ENCODE measurements around the gene ARHGAP24. TPM values are rescaled to one million over a fixed set of nuclear protein-coding genes. Genes with fewer than 3 reads are reported as not detected.

Gene ARHGAP24
- not detected for total RNA-seq

DNA sequence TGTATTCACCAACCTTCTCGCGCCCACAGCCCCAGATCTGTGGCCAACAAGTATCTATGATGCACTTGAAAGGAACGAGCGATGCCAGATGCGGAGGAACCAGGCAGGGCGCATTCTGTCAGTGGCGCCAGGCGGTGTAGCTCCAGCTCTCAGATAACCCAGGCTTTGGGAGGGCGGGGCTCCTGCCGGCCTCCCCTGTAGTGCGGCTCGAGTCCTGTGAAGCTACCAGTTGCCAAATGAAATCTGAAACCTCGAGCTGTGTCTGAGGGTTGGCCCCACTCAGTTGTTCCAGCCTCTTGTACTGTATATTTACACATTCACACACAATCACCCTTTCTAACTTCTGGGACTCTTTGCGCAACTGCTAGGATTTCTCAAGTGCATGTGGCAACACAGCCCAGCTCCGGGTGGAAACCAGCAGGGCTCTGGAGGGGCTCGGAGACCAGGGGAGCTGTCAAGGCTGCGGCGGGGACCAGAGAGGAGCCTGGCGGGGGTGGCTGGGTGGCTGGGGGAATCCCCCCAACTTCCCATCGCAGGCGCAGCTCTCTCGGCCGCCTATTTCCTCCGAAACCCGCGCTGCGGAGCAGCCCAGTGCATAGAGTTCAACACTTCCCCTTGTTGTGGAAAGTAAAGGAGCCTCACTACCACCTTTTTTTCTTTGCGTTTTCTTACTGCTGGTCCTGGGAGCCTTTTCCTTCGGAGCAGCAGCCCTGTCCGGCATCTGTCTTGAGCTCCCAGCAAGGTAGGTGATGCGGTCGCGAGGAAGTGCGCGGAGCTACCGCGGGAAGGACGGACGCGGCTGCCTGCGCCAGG is at the start of gene ARHGAP24:
Gene ARHGAP24, plus strand, starts transcription at position 333 of the 813 bp plus-strand sequence.
- CTCF ChIA-PET = no interaction called here
- POLR2A ChIA-PET = no interaction called here
- Mint-ChIP-seq H3K4me3 (no peak within 1 kb of the TSS), H3K27ac (no peak within 1 kb of the TSS), H3K9me3 (no peaks in the 10 kb centered on the region), H3K36me3 (ENCODE audit: low read depth) (no peaks in the 10 kb centered on the region), H3K27me3 (peaks cover 14% of the 10 kb centered on the region), H3K4me1 (peaks cover 2% of the 10 kb centered on the region)
- no peak for DNase-seq

DNA sequence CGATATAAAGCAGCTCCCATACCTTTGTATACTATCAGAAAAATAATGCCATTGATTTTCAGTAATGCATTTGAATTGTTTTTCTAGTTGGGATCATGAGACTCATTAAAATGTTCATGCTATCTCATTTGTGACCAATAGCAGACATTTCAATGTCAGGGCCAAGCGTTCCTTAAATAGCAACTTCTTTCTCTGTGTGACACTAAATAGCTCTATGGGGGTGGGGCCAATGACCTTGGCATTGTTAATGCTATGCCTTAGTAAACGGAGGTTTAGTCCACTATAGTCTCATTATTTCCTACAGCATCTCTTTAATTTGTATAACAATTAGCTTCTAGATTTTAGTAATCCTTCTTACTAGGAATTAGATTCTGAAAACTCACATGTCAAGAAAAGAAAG is 48.6 kb upstream of the ARHGAP24 start:
- CTCF ChIA-PET = no interaction called here
- no peaks in the 10 kb centered on the region for H3K4me1 Mint-ChIP-seq

DNA sequence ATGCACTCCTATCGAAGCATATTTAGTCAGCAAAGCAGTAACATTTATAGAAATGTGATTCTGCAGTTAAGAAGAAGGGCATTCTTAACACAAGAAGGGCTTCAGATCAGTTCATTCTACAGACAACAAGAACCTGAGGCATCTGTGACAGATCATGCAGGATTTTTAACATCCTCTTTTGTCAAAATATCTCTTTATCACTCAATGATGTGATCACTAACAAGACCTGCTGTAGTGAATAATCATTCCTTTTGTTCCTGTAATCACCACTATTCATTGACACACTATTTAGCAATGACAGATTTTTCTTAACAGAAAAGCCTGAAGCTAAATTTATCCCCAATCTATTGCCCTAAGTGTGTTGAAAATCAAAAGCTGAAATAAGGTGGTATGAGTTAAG is 47.8 kb upstream of the ARHGAP24 start:
- POLR2A ChIA-PET = no interaction called here
- CTCF ChIA-PET = no interaction called here
- Mint-ChIP-seq H3K27ac (no peak overlapping the region), H3K9me3 (peaks cover 5% of the 10 kb centered on the region), H3K27me3 (no peaks in the 10 kb centered on the region), H3K36me3 (ENCODE audit: low read depth) (no peaks in the 10 kb centered on the region), H3K4me1 (no peaks in the 10 kb centered on the region), H3K4me3 (no peak overlapping the region)
- DNase-seq = no peak

More for the DNA sequence above, 48.6 kb upstream of the ARHGAP24 start:
- DNase-seq = no peak
- no peak overlapping the region for H3K27ac Mint-ChIP-seq
- no peaks in the 10 kb centered on the region for H3K27me3 Mint-ChIP-seq
- peaks cover 5% of the 10 kb centered on the region for H3K9me3 Mint-ChIP-seq
- POLR2A ChIA-PET = no interaction called here
- H3K36me3 Mint-ChIP-seq (ENCODE audit: low read depth) = no peaks in the 10 kb centered on the region
- H3K4me3 Mint-ChIP-seq = no peak overlapping the region

DNA sequence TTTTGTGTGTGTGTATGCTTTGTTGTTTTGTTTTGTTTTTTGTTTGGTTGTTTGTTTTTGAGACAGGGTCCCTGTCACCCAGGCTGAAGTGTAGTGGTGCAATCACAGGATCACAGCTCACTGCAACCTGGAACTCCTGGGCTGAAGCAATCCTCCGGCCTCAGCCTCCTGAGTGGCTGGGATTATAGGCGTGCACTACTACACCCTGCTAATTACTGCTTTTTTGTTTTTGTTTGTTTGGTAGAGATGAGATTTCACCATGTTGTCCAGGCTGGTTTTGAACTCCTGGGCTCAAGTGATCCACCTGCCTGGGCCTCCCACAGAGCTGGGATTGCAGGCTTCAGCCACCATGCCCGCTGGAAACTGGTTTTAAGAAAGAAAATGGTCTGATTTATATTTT is 44.7 kb upstream of the ARHGAP24 start:
- no peaks in the 10 kb centered on the region for H3K4me1 Mint-ChIP-seq
- DNase-seq = no peak
- H3K27me3 Mint-ChIP-seq = no peaks in the 10 kb centered on the region
- no peak overlapping the region for H3K4me3 Mint-ChIP-seq
- H3K36me3 Mint-ChIP-seq (ENCODE audit: low read depth) = no peaks in the 10 kb centered on the region
- no peak overlapping the region for H3K27ac Mint-ChIP-seq
- CTCF ChIA-PET = no interaction called here
- POLR2A ChIA-PET = no interaction called here
- peaks cover 5% of the 10 kb centered on the region for H3K9me3 Mint-ChIP-seq

DNA sequence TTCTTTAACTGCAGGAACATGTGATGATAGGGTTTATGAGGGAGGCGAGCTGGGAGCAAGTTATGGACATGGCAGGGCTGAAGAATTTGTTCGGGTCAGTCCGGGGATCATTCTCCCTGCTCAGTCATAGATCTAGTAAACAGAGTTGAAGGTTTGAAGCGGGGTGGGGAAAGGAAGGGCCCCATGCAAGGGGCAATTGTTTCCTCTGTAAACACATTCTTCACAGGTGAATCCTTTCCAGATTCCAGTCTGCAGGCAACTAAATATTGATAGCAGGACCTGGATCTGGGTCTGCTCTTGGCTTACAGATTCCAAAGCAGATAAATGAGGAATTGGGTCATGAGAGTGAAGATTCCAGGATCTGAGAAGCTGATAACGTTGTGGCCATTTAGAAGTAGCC is 44.3 kb upstream of the ARHGAP24 start:
- peaks cover 5% of the 10 kb centered on the region for H3K9me3 Mint-ChIP-seq
- CTCF ChIA-PET = no interaction called here
- POLR2A ChIA-PET = no interaction called here
- H3K36me3 Mint-ChIP-seq (ENCODE audit: low read depth) = no peaks in the 10 kb centered on the region
- H3K4me3 Mint-ChIP-seq = no peak overlapping the region
- no peaks in the 10 kb centered on the region for H3K4me1 Mint-ChIP-seq
- no peak overlapping the region for H3K27ac Mint-ChIP-seq
- no peaks in the 10 kb centered on the region for H3K27me3 Mint-ChIP-seq
- DNase-seq = no peak

DNA sequence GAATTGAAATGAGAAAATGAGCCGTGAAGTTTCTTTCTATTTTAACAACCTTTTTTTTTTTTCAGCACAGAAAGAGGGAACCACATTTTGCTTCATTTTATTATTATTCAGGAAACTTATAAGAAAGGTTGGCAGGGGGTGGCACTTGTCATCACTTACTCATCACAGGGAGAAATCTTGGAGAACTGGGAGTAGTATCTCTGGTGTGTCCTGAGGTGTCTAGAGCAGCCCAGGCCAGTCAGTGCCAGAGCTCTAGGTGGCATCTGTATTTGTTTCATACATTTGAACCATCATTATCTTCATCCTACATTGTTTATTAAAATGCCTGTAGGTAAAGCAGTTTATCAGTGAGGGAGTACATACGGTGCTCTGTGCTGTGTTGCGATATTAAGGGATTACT is 43.8 kb upstream of the ARHGAP24 start:
- Mint-ChIP-seq H3K4me1 (no peaks in the 10 kb centered on the region), H3K27ac (no peak overlapping the region), H3K9me3 (peaks cover 2% of the 10 kb centered on the region), H3K27me3 (no peaks in the 10 kb centered on the region), H3K4me3 (no peak overlapping the region), H3K36me3 (ENCODE audit: low read depth) (no peaks in the 10 kb centered on the region)
- CTCF ChIA-PET = no interaction called here
- no peak for DNase-seq
- POLR2A ChIA-PET = no interaction called here

DNA sequence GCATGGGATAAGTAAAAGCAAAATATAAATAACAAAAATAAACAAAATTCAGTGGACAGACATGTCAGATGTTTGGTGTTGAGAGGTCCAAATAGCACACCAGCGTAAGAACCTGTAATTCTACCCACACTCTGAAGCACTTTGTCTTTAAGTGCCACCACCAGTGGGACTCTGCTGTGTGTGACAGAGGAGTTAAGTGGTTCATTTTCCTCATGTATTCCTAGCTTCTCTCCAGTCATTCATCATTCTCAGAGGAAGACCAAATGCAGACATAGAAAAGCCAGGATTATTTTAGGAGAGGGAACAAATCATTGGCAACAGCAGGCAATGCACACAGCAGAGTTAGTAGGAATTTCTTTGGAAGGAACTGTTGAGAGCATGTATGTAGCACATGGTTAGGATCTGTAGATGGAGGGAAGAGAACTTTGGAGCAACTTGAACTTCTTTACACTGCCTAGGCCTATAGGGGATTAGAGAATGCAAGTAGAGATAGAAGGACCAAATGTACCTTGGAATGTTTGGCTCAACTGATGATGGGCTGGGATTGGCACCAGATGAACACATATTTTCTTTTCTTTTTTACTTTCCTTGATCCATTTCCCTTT is 43.0 kb upstream of the ARHGAP24 start:
- POLR2A ChIA-PET = no interaction called here
- DNase-seq = no peak
- Mint-ChIP-seq H3K4me1 (no peaks in the 10 kb centered on the region), H3K9me3 (peaks cover 2% of the 10 kb centered on the region), H3K27ac (no peak overlapping the region), H3K36me3 (ENCODE audit: low read depth) (no peaks in the 10 kb centered on the region), H3K27me3 (no peaks in the 10 kb centered on the region), H3K4me3 (no peak overlapping the region)
- CTCF ChIA-PET = no interaction called here

DNA sequence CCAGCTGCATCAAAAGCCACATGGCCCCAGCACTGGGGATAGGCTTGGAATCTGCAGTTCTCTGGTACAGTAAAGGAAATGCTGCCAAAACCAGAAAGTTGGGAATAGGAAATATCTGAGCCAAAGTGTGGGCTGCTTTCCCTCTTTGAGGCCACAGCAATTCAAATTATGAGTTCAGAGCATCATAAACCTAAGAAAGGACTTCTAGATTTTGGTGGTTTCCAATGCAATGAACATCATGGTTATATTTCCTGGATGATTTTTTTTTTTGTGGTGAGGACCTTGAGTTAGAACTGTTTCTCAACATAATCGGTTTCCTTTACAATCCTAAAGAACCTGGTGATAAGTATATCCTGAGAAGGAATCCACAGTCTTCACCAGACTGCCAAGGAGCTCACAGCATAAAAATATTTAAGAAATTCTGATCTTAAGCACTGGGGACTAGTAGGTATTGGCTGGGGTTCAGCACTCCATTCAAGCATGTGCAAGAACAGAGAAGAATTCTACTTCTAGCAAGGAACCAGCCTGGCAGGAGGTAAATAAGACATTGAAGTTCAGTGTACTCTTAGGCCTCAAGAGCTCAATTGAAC is 29.8 kb upstream of the ARHGAP24 start:
- Mint-ChIP-seq H3K27ac (no peak overlapping the region), H3K36me3 (ENCODE audit: low read depth) (no peaks in the 10 kb centered on the region), H3K27me3 (no peaks in the 10 kb centered on the region), H3K4me1 (no peaks in the 10 kb centered on the region), H3K4me3 (no peak overlapping the region), H3K9me3 (no peaks in the 10 kb centered on the region)
- ChIA-PET POLR2A (no interaction called here), CTCF (no interaction called here)
- DNase-seq = no peak

DNA sequence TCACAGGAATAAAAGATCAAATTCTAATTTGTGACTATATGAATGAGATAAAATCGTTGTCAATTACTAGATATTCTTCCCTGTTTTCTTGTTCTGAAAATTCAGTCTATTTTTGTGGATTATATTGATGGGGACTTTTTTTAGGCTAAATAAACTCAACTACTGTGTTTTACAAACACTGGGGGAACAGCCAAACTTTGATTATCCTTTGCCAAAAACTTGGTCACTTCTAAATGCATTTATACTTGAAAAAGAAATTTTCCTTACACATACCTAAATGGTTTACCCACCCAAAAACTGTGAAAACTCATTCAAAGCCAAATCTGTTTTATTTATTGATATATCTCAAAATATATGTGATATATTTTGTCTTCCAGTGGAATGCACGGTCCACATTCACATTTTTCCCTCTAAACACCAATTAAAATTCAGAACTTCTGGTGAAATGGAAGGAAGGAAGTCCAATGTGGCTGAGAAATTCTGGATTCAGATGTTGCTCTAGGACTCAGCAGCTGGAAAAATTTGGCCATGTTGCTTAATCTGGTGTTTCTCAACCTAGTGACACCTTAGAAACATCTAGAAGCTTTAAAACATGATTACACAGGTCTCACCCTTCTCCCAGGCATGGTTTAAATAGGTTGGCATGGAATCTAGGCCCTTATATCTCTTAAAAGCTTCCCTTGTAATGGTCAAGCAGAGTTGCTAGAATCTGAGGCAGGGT is 28.6 kb upstream of the ARHGAP24 start:
- Mint-ChIP-seq H3K4me1 (no peaks in the 10 kb centered on the region), H3K9me3 (no peaks in the 10 kb centered on the region), H3K36me3 (ENCODE audit: low read depth) (no peaks in the 10 kb centered on the region), H3K27ac (no peak overlapping the region), H3K4me3 (no peak overlapping the region), H3K27me3 (no peaks in the 10 kb centered on the region)
- ChIA-PET POLR2A (no interaction called here), CTCF (no interaction called here)
- no peak for DNase-seq

DNA sequence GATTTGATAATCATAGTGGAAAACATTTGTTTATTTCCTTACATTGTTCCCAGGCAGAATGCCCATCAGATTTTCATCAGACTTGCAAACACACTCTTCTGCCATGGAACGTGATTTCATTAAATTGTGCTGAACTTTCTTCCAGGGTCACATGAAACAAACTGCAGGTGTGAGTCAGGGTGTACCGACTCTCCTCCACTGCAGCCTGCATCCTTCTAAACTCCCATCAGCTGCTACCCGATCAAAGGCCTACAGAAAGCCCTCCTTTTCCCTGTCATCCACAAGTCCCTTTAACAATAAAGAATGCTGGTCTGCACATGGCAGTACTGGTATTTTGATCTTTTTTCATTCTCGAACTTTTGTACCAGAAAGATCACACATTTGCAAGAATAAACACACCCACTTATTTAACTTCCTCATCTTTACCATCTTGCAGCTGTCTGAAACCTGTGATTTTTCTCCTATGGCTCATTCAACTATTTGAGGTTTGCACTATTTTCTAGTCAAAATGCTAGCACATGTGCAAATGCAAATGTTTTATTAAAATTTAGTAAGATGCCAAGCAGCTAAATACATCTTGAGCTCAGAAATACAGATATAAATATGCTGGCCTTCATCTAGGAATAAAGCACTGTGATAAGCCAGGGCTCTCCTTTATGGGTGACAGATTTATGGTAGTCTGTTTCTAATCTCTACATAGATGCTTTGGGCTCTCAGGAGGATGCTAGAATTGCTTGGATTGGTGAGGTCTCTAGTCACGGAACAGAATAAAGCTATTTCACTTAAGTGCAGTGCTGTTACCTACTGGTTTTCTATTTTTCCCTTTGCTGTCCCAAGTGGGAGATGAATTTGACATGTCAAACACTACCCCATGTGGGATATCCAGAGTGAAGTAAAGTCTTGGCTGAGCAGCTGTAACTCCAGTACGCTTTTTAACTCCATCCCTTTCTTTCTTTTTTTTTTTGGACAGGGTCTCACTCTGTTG is 25.8 kb upstream of the ARHGAP24 start:
- Mint-ChIP-seq H3K4me3 (no peak overlapping the region), H3K27me3 (no peaks in the 10 kb centered on the region), H3K4me1 (no peaks in the 10 kb centered on the region), H3K36me3 (ENCODE audit: low read depth) (no peaks in the 10 kb centered on the region), H3K9me3 (no peaks in the 10 kb centered on the region), H3K27ac (no peak overlapping the region)
- no peak for DNase-seq
- POLR2A ChIA-PET = no interaction called here
- CTCF ChIA-PET = no interaction called here

DNA sequence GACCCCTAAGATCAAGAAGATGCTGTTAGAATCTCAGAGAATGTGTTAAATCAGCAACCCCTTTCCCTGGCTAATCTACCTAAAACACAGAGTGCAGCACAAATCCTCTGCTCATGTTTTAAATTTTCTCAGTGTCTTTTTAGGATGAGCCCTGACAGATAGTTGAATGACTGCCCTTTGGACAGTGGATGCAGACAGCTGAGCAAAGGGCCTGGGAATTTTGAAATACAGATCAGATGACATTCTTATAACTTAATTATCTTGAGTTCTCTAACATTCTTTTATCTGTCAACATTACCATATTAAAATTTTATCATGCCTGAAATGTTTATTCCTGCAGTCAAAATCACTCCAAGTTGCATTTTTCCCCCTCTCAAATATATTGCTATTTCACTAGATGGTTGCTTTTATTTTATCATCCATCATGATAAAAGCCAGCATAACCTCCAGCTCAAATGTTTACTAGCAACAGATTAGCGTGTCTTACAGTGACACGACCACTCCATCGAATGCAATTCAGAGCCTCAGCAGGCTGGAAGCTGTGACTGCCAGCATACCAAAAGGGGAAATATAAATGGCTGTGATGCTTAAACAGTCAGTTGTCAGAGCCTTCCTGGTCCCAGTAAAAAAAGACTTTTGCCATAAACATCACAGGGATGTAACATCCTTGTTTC is 22.8 kb upstream of the ARHGAP24 start:
- Mint-ChIP-seq H3K4me1 (no peaks in the 10 kb centered on the region), H3K27me3 (no peaks in the 10 kb centered on the region), H3K27ac (no peak overlapping the region), H3K9me3 (no peaks in the 10 kb centered on the region), H3K4me3 (no peak overlapping the region), H3K36me3 (ENCODE audit: low read depth) (no peaks in the 10 kb centered on the region)
- DNase-seq = no peak
- CTCF ChIA-PET = no interaction called here
- POLR2A ChIA-PET = no interaction called here

DNA sequence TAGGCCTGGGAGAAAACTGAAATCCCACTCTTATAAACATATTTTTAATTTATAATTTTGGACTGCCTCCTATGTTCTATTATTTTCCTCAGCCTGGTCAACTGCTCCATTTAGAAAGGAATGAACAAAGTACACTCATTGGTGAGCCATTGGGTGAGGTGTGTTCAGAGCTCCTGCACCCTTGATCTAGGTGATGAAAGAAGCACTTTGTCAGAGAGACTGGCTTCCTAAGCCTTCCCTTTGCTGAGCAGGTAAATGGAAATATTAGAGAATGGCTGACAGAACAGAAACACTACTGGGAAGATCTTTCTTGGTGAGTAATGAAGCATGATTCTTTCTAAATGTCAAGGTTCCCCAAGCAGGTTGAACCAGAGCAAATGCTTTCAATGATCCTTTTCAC is 19.0 kb upstream of the ARHGAP24 start:
- POLR2A ChIA-PET = no interaction called here
- H3K36me3 Mint-ChIP-seq (ENCODE audit: low read depth) = no peaks in the 10 kb centered on the region
- no peak overlapping the region for H3K27ac Mint-ChIP-seq
- no peaks in the 10 kb centered on the region for H3K27me3 Mint-ChIP-seq
- no peaks in the 10 kb centered on the region for H3K9me3 Mint-ChIP-seq
- no peaks in the 10 kb centered on the region for H3K4me1 Mint-ChIP-seq
- no peak overlapping the region for H3K4me3 Mint-ChIP-seq
- DNase-seq = no peak
- CTCF ChIA-PET = no interaction called here

All from activated CD4-positive, alpha-beta memory T cell treated with anti-CD3 and anti-CD28 coated beads, Interleukin-2, amount 10 ng/mL, durations not matched to agents 7 days and 5 days (primary cell).